Hindlimb muscle (tissue), 1 donor: ENCODE results near the gene SCN9A. TPM values are rescaled to one million over a fixed set of nuclear protein-coding genes. Genes with fewer than 3 reads are reported as not detected.

Experiments used
- DNase-seq: peaks from one replicate; pipeline ENCODE4 v3.0.0-alpha.2; 2013
- polyA plus RNA-seq: library from polyadenylated mRNA; unstranded; fragments of 120-200 nt; gene quantifications from one replicate; pipeline ENCODE4 v1.2.1, GENCODE V29; 2013; ENCODE audit not compliant: insufficient read length

SCN9A gene
- polyA plus RNA-seq, 1 donor = 5.5 TPM

DNA sequence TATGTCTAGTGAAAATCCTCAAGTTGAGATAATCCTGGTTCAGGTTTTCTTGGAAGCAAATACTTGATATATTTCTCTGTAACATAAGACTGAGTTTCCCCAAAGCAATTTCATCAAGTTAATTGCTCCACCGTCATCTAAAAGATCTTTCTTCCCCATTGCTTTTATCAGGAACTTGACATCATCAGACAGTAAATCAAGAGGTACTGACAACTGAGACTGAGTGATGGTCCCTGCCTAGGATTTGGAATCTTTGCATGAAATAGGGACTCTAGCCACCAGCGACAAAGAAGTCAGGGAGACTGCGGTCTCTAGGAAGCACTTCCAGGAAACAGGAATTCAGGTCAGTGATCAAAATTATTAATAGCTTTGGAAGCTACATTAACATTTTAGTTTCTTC is 204.5 kb downstream of the SCN9A start:
- DNase-seq = no peak

DNA sequence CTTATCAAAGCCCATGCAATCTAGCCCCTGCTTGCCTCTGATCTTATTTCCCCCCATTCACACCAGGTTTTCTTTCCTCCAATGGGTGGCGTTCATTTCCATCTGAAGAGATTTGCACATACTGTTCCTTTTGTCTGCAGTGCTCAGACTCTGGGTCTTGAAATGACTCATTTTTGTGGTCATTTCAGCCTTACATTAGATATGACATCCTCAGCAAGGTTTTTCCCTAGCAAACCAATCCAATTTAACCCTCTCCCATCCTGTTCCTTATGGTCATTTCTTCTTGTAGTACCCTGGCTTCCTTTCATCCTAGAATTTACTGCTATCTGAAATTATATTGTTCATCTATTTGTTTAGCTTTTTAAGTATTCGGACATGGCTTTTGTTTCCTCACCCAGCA is 205.4 kb downstream of the SCN9A start:
- DNase-seq = no peak

DNA sequence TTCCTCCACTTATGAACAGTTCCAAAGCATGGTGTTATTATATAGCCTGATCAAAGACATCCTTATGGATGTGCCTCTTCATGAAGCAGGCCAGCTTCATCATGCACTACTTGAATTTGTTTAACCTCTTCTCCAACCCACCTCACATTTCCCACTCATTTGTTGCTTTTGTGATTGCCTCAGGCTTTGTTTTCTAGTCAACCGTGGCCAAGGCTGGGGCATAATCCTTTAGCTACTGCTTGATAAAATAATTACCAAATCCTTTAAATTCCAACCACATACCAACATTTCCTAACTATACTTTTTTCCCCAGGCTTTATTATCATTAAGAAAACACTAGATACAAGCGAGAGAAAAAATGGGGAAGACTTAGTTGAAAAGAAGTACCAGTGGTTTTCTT is 208.3 kb downstream of the SCN9A start:
- no peak for DNase-seq

DNA sequence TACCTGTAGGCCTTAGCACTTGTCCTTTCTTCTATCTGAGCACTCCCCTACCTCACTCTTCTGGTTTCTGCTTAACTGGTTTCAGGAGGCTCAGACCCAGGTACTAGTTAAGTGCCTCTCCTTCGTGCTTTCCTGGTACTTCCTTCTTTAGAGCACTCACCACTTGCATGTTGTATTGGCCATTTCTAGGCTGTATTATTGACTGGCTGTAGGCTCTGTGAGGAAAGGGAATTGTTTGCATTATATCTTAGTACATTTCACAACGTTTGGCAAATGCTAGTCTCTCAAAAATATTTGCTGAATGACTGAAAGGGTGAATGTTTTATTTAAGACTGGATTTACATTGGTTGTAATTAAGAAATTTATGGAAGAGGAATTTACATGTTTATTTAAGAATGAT is 212.0 kb downstream of the SCN9A start:
- DNase-seq = no peak

DNA sequence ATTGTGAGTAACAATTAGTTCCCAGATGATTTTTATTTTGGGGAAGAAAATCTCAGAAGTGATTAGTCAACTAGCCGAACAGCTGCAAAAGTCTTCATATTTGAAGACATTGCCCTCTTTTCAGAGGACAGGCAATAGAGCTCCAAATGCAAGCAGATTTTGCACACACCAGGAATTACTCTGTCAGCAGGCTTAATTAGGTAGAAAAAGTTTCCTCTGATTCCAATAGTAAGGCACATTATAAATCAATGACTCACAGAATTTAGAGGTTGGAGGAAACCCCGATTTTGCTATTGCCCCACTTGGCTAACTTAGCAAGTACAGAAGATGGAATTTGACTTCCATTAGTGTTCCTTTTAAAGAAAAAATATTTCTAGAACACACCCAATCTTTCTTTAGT is 217.2 kb downstream of the SCN9A start:
- DNase-seq = no peak

DNA sequence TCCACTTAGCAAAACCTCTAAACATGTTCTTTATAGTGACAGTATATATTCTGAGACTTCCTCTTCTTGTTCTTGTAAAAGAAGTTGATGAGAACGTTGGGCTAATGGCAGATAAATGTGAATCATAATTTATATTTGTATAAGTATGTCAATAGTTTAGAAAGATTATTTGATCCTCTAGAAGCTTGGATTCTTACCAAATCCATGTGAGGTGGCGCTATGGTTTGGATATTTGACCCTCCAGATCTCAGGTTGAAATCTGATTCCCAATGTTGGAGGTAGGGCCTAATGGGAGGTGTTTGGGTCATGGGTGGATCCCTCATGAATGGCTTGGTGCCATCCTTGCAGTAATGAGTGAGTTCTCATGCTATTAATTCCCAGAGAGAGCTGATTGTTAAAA is 218.2 kb downstream of the SCN9A start:
- no peak for DNase-seq

DNA sequence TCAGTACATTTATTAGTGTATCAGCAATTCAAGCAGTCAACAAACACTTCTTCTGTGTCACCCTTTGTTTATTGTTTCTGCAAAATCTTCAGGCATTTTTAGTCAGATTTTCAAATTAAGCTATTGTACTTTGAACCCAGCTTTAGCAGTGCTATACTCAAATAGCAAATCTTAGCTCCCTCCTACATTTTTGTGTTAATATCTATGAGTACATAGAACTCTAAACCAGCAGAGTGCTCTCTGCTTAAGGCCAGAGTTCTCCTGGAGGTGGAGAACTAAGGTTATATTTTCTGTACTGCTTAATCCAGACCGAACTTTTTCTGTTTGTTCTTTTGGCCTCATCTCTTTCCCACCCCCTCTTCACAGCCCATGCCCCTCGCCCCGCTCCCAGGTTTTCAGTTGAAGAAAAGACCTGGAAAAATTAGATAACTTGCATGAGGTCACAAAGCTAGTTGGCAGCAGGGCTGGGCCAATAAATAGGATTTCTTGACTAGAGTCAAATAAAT is 218.7 kb downstream of the SCN9A start:
- no peak for DNase-seq

DNA sequence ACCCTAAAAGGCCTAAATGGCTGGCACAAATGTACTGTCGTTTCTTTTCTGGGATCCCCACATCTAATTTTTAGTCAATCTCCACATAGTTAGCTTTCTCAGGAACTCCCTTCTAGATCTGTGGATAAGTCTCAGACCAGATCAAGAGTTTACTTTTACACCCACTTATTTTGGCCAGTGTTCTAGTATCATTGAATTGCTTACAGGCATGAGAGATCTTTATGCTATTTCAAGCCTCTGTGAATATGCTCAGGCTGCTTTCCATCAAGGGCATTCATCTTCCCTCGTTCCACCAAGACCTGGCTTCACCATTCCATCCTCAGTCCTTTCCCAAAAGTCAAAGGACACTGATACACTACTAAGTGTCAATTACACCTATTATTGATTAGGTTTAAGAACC is 220.2 kb downstream of the SCN9A start:
- DNase-seq = no peak

DNA sequence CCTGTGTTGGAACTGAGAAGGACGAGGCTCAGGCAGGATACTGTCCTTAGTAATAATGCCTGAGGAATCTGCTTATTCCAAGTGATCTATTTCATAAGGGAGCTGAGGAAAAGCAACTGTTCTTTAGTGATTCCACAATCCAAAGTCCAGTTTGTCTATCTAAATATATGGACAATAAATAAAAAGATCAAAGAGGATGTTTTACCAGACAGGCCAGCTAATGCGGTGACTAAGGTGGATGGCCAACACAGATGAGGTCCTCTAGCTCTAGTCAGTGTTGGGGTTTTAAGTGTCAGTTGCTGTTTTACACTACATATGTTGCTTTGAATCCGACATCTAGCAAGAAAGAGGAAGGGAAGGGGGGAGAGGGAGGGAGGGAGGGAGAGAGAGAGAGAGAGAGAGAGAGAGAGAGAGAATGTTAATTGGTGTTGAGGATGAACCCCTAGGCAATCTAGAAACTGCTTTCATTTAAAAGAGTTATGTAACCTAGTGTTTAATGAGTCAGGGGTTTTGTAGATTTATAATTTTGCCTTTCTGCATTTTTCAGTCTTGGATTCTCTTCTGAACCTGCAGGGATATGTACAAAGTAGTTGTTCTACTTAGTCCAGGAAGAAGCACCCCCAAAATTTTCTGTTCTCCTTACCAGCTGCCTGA is 220.9 kb downstream of the SCN9A start:
- DNase-seq = no peak

DNA sequence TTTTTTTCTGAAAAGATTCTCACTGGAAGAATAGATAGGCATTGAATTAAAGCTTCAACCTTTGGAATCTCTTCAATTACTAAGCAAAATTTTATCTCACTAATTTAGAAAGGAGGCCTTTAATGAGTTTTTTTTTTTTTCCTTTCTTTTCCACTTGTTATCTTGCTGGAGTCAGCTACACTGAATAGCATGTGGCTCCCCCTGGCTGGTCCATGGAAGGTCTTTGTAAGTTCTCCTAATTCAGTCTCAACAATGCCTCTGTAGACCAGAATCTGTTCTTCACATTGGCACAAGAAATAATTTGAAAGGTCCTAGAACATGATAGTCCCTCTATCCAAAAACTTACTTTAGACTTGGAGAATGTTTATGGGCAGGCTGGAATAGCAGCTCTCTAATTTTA is 223.7 kb downstream of the SCN9A start:
- DNase-seq = no peak

DNA sequence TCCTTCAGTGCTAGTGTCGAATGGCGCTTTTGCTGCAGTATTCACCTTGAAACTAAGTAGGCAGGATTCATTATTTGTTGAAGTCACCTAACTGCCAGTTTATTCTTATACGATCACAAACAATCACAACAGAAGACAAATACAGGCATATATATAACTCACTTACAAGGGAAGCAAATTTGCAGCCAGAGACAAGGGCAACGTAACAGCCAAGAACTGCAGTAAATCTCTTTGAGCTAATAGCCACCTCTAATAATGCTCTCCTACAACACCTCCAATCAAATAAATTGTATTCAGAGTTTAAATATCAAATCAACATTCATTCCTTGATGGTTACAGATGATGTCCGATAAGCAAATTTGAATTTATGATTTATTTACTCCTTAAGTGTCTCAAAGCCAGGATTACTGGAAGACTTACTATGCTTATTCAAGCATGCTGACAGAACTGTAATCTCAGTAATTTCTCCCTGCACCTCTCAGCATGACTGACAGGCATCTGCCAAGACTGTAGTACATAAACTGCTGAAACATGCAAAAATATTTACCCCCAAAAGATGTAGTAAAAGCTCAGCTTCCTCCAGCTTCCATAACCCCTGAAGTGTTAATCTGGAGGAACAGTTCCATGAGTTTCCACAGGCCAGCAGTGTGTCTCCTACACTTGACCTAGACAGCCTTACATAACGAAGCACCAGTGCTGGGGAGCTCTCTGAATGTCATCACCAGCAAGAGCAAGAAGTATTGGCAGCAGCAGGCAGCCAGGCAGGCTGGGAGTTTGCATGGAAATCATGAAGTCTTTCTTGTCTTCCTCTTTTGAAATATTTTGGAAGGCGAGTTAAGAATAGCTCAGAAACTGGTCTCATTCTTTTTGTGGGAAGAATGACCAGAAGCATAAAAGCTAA is 227.0 kb downstream of the SCN9A start:
- no peak for DNase-seq

DNA sequence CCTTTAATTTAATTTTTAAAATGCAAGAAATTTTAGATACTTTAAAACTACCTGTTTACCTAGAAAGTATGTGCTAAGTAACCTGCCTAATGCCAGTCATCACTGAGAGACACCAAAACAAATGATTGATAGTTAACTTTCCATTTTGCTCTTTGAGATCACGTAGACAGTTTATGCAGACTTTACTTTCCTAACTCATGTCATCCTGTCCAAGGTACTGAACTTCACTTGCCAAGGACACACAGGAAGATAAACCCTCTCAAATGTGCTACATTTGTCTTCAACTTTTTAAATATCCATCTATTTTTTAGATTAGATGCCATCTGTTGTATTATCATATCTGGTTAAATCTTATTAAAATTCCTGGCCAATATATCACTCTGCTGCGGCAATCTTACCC is 227.9 kb downstream of the SCN9A start:
- DNase-seq = no peak

Other genes with a start within 250 kb of the SCN9A start
- gene SCN1A, start 247.9 kb downstream of the SCN9A start, polyA plus RNA-seq = 0.25 TPM
- 46.2 TPM for gene SCN7A, start 118.3 kb upstream of the SCN9A start, polyA plus RNA-seq